COLO829 (cell line): ENCODE measurements around the gene NAGPA.
"Not testable (repeated sequence)": the region's sequence is repeated elsewhere in the genome, so short reads cannot be mapped to it uniquely, and the experiment has no call there.

Source experiments
- DNase-seq: peaks from one replicate; pipeline ENCODE4 v3.0.0; 2012; ENCODE audit warnings: low spot score

Gene NAGPA

DNA sequence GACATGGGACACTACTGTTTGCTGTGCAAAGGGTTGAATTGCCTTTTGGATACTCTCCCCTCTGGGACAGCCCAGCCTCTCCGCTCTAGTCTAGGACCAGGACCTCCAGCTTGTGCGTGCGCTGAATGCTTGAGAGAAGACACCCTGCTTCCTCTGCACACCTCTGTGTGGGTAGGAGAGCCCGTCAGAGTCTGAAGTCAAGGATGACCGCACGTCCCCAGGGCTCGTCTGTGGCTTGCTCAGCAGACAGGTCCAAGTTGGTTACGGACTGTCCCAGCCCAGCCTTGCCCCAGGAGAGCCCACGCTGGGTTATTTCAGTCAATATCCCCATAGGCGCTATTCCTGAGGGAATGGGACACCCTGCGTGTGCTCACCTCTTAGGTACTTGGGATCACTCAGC is 28.3 kb upstream of the NAGPA start:
- DNase-seq = no peak

DNA sequence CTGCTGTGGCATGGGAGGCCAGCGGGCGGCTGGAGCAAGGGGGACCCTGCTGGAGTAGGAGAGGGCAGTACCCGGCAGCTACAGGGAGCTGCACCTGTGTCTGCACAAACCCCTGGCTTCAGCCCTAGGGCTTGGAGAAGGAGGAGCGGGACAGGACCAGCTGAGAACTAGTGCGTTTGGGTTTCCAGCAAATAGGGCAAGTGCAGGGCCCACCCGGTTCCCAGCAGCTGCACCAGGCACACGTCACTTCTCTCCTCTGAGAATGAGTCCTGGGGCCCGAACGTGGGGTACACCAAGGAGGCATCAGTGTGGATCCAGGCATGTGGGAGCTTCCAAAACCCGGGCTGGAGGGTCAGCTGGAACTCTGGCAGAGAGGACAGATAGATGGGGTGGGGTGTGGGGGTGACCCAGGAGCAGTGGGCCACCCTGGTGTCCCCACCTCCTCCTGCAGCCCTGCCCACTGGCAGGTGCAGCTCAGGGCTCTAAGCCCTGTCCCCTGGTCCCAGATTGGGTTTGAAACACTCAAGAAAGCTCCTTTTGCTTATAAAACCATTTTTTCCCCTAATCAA is 26.4 kb upstream of the NAGPA start:
- no peak for DNase-seq

DNA sequence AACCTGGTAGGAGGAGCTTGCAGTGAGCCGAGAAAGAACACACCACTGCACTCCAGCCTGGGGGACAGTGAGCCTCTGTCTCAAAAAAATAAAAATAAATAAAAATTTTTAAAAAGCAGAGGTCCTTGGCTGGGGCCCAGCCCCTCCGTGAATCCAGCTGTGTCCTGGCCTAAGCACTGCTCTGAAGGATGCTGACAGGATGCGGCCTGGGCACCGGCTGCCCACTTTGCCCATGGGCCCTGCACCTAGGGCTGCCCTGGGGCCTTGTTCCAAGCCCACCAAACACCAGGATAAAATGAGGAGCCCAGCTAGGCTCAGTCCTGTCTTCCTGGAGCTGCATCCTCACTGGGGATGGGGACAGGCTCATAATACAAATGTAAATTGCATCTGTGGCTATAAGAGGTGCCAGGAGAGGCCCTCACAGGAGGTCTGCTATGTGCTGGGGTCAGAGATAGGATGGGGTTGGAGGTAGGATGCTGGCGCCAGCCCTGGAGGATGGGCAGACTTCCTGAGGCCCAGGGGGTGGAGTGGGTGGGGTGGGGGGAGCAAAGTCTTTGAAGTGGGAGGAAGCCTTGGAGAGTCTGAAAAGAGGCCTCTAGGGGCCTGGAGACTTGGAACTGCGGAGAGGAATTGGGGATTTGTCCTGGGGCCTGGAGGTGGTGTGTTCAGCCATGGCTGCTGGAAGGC is 25.8 kb upstream of the NAGPA start:
- no peak for DNase-seq

DNA sequence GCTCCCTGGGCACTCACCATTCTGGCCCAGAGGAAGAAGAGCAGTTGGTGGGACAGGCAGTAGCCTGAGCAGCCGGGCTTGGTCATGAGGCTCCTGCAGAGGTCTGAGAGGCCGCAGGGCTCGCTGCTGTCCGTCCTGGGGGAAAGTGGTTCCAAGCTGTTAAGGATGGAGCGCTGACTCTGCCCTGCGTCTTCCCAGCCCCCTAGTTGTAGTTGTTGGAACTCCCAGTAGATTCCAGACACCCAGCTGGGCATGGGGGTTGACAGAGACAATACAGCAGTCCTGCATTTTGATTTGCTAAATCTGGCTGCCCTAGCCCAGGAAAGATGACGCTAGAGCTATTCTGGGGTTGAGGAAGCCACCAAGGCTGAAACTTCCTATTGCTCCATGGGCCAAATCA is 24.7 kb upstream of the NAGPA start:
- DNase-seq = no peak

DNA sequence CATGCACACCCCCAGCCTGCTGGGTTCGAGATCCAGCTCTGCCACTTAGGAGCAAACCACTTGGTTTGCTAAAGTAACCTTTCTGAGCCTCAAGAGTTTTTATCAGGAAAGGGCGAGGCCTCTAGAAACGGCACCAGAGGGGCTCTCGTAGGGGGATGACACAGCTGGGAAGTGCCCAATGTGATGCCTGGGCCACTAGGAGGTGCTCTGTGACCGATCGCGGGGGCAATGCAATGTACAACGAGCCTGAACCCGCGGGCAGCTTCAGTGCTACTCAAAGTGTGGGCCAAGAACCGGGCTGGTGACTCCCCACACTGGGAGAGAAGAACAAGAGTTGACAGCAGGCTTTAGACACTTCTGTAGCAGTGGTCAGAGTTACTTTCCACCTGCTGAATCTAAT is 22.6 kb upstream of the NAGPA start:
- DNase-seq = no peak

DNA sequence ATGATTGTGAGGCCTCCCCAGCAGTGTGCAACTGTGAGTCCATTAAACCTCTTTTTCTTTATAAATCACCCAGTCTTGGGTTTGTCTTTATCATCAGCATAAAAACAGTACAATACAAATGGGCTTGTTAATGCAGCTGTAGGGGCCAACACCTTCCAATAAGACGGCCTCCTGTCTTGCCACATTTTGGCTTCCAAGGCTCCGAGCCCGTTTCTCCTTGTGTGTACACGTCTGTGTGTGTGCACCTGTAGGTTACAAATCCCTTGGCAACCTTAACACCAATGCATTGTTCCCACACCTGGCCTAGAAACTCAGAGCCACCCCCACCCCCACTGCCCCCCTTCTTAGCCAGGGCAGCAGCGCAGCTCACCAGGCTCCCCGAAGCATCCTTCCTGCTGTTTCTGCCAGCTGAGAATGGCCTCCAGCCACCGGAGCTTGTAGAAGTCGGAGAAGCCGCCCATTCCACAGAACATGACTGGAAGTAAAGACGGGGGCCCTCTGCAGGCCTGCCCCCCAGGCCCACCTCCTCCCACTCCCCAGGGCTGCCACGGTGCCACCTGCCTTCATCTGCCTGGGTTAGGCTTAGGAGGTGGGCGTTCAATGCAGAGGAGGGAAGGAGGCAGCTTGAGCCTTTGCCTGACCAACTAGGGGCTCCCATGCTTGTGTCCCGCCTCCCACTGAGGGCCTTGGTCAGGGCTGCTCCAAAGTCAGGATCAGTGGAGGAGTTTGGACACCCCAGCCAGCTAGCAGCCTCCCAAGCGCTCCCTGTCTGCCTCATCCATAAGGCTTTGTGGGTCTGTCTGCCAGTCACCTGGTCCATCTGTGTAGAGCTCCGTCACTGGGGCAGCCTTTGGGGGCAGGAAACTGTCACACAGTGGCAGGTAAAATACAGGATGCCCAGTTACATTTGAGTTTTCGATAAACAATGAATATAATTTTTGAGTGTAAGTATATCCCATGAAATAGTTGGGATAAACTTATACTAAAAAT is 21.4 kb upstream of the NAGPA start:
- DNase-seq = no peak

DNA sequence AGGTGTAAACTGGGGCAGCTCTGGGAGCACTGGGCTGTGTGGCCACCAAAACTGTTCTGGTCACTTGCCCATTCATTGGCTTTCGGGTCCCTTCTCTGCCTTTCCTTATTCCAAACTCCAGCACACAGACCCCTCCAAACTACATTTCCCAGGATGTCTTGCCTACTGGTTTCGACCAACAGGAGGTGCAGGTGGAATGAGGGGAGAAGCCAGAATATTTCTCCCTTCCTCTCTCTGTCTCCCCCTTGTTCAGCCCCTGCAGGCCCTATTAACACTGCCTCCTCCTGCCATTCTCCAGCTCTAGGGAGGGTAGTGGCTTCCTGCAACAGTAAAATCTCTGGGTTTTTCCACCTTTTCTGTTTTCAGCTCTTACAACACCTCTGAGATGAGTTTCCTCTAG is 13.2 kb upstream of the NAGPA start:
- no peak for DNase-seq

DNA sequence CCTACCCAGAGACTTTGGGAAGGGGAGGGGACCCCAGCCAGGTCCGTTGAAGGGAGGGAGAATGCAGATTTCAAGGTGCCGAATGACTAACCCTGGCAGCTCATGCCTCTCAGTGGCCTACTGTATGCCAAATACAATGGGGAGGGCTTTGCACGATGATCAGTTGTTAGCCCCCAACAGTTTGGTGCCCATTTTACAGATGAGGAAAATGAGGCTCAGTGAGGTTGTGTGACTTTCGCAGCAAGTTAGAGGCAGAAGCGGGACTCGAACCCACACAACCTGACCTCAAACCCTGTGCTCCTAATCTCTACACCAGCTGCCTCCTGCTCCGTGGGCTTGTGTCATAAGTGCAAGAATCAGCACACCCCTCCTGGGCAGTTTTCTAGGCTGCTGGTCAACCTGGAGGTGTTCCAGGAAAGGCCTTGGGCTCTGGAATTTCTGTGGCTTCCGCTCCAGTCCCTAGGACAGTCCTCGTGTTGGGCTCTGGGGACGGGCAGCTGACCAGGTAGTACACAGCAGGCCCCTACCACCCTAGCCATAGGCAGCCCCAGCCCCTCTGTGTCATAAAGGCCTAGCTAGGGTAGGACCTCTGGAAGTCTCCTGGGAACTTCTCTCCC is 11.9 kb upstream of the NAGPA start:
- DNase-seq = no peak

DNA sequence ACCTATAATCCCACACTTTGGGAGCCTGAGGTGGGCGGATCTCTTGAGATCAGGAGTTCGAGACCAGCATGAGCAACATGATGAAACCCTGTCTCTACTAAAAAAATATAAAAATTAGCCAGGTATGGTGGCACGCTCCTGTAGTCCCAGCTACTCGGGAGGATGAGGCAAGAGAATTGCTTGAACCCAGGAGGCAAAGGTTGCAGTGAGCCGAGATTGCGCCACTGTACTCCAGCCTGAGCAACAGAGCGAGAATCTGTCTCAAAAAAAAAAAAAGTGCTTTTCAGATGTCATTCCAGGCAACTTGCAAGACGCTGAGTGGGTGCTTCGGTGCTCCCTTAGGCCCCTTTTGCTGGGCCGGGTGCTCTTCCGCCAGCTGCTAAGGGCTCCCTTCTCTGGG is 10.8 kb upstream of the NAGPA start:
- DNase-seq = not testable (repeated sequence)

DNA sequence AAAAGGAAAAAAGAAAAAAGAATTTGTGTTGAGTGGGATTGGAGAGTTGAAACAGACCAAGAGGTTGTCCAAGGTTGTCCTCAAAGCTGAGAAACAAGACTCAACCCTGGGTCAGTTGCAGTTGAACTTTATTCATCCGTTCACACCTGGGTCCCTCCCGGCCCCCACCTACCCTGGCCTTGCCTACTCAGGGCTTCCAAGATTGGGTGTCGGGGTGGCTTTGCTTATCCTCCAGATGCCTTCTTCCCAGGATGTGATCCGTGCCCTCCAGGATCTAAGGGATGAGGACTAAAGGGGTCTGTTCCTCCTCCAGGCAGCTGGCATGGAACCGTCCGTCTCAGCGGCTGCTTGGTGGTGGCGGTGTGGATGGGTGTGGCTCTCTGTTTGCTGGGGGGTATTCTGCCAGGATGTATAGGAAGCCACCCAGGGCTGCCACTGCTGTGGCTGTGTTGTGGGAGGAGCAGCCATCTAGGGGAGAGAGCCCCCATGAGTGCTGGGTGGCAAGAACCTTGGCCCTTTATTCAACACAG is 10.3 kb upstream of the NAGPA start:
- DNase-seq = no peak

DNA sequence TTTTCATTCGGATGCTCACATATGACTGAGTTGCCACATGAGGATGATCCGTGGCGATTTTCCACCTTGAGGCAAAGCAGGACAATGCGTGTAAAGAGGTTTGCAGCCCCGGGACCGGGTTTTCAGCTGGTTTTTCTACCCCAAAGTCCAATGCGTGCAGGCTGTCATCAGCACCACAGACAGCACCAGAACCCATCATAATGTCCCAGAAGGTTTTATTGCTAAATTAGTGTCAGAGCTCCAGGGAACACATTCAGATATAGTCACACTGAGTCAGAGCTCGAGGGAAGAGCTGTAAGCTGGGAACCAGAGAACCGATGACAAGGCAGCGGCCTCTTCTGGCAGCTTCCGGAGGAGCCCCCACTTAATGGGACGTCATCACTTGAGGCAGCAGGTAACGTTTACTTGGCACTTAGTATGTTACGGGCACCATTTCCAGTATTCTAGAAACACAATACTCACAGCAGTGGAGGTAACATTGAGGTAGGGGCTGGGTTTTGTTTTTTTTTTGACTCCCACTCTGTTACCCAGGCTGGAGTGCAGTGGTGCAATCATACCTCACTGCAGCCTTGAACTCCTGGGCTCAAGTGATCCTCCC is 8.9 kb upstream of the NAGPA start:
- DNase-seq = no peak

DNA sequence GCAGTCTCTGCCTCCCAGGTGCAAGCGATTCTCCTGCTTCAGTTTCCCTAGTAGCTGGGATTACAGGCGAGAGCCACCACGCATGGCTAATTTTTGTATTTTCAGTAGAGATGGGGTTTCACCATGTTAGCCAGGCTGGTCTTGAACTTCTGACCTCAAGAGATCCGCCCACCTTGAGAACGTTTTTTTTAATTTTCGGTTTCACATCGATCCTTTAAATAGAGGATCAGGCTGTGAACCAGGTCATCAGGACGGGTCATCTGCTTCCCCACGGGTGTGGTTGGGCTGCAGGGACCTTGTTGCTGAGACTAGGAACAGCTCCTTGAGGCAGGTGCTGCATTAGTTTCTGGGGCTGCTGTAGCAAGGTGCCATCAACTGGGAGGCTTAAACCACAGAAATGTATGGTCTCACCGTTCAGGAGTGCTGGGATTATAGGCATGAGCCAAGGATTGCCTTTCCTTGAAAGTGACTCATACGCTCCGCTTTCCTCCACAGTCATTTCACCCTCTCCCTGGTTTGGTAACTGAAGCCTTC is 7.9 kb upstream of the NAGPA start:
- no peak for DNase-seq

DNA sequence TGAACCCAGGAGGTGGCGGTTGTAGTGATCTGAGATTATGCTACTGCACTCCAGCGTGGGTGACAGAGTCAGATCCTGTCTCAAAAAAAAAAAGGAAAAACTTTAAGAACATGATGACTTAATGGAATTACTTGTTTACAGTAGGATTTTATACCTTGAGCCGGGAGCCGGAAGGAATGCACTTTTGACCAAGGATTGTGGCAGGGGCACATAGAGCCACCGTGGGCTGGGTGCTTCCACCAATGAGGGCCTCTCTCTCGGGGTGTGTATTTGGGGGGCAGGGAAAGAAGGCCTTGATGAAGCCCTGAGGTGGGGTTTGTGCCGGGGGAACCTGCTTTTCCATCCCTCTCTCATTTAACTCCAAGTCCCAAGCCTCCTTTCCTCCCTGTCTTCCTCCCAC is 6.7 kb upstream of the NAGPA start:
- no peak for DNase-seq

DNA sequence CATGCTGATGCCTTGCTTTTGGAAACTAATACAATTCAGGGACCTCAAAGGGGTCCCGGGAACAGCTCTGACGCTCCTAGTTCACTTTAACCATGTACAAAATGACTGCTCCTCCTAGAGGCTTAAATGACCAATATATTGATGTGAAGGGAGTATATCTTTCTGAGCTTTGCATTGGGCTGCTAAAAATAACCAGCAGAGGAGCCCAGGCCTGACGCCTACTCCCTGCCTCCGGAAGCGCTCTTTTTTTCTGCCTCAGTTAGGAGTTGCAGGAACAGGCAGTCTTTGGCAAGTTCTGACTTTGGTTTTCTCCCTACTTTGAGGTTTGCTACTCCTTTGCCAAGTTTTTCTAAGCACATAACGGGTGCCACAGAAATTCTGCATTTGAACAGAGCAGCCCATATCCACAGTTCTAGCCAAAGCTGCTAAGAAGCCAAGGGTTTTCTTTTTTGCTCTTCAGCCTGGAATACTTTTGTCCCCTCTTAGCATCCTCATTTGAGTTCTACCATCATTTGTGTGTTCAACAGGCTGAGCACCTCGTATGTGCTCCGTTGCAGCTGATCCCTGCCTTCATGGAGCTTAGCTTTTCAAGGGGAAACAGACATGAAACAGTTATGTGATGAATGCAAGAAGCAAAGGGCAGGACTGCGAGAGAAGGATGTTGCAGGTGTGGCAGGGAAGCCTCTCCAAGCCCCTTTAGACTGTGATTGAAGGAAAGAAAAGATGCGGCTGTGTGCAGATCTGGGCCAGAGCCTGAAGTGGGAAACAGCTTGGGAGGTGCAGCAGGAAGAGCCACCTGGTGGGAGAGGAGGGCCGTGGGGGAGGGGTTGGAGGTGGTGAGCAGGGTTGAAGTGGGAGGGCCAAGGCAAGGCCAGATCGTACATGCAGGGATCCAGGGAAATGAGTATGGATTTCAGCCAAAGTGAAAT is 2.8 kb upstream of the NAGPA start:
- DNase-seq = no peak

DNA sequence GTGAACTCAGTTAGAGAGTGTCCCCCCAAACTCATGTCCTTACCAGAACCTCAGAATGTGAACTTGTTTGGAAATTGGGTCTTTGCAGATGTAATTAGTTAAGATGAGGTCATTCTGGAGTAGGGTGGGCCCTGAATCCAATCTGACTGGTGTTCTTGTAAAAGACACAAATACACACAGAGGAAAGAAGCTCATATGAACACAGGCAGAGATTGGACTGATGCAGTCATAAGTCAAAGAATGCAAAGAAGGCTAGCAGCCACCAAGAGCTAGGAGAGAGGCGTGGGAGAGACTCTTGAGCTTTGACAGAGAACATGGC is 2.1 kb upstream of the NAGPA start:
- DNase-seq = no peak

DNA sequence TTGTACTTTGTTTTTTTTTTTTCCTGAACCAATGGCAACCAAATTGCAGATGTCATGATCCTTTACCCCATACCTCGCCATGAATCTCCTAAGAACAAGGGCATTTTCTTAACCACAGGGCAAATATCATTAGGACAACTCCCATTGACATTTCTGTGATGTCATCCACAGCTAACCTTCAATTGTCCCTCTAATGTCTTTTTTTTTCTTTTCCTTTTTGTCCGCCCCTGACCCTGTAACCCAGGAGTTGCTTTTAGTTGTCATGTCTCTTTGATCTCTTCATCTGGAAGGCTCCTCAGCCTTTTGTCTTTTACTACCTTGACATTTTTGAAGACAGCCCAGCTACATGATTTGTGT is 410 bp upstream of the NAGPA start:
- DNase-seq = no peak

DNA sequence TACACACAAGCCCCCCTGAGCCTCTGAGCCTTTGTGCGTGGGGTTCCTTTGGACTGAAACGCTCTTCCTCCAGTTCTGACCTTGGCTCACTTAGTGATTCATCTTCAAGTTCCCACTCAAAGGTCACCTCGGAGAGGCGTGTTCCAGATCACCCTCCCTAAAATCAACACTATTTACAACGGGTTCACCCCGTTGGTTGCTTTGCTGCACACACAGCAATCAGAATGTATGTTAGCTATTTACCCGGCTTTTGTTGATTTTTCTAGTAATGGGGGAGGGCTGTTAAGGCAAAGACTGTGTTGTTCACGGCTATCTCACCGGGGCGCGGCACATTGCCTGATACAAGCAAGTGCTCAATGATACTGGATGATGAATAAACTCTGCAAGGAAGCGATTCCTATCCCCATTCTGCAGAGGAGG is 977 bp downstream of the NAGPA start:
- DNase-seq = no peak

DNA sequence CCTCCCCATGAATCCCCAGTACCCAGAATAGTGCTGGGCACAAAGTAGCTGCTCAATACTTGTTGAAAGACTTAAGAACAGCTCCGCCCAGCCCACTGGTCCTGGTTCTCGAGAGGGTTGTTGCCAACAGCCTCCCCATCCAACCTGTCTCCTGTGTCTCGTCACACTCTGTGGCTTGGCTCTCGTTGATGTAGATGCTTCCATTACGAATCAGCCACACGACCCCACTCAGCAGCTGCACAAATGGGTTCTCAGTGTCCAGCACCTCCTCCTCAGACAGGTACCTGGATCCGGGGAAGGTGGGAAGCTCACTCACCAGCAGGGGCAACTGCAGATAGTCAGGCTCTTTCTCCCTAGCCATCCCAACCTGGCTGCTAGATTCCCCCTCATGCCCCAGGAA is 2.1 kb downstream of the NAGPA start:
- no peak for DNase-seq

DNA sequence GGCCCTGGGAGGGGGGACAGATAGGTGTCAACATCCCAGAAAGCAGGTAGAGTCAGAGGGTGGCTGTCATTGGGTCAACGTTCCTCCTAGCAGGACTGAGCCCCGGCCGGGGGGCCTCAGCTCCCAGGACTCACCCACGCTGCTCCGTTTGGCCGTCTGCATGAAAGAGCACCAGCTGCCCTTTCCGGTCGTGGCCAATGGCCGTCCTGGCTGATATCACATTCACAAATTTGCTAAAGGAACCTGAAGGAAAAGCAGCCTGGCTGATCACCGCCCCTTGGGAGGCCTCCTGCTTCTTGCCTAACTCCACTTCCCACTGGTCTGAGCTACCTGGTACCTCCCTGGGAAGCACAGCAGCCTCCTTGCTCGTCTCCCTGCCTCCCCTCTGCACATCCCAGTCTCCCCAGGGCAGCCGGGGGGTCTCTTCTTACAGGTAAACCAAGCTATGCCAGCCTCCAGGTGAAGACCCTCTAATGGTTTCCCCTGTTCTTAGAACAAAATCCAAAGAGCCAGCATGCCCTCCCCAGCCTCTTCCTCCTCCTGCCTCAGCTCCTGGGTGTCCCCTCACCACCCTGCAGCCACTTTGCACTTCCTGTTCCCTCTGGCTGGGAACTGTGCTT is 3.4 kb downstream of the NAGPA start:
- no peak for DNase-seq

DNA sequence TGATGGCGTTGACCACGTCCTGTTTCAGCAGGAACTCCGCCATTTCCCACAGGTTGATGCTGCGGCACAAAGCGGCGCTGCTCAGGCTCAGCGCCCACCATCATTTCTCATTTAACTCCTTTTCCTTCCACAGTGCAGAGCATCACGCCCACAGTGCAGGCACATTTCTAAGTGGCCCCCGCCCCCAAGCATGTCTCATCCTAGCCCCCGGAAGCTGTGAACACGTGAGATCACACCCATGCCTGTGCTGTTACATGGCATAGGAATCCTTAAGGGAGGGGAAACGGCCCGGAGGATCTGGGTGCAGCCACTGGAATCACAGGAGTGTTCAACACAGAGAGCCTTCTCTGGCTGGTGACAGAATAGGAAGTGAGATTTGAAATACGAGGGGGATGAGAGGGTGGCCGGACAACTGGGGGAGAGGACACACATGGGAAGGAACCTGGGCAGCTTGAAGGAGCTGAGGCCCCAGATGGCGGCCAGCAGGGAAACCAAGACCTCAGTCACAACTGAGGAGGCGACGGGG is 4.7 kb downstream of the NAGPA start:
- DNase-seq = no peak
